Left ventricle myocardium inferior (tissue), 1 donor: ENCODE measurements around the gene TAL1. TPM values are rescaled to one million over a fixed set of nuclear protein-coding genes. Genes with fewer than 3 reads are reported as not detected.
A peak's percentile ranks its signal among the peaks of the same experiment; 100 is the strongest.

Experiments
- DNase-seq: peaks from one replicate; pipeline ENCODE4 v3.0.0-alpha.2; 2020
- H3K27ac ChIP-seq: fragments of 200-600 bp; replicated peaks from 2 replicates; pipeline ENCODE4 v1.8.0; 2021
- H3K27me3 ChIP-seq: fragments of 200-600 bp; 2 replicates; pipeline ENCODE4 v1.8.0; 2021; ENCODE audit warnings: low read depth
- H3K36me3 ChIP-seq: fragments of 200-600 bp; 2 replicates; pipeline ENCODE4 v1.8.0; 2021
- H3K4me1 ChIP-seq: fragments of 200-600 bp; 2 replicates; pipeline ENCODE4 v1.8.0; 2021
- H3K4me3 ChIP-seq: fragments of 200-600 bp; 2 replicates; pipeline ENCODE4 v1.8.0; 2021; ENCODE audit warnings: mild to moderate bottlenecking, moderate library complexity
- H3K9me3 ChIP-seq: fragments of 200-600 bp; replicated peaks from 2 replicates; pipeline ENCODE4 v1.8.0; 2021
- CTCF ChIP-seq: fragments of 200-600 bp; IDR thresholded peaks from 2 replicates; pipeline ENCODE4 v1.8.0; 2021; ENCODE audit warnings: antibody characterized with exemption, mild to moderate bottlenecking, borderline replicate concordance
- intact Hi-C: fragments of 100-400 bp; cut with micrococcal nuclease; formaldehyde crosslinking; loops from one replicate; pipeline ENCODE4 v1.11.0; 2022
- total RNA-seq: library from RNA; stranded (reverse); fragmentation: NEBNext Ultra II Directional; extraction: Animal tissue kit (Norgen Biotek cat#: 25700); gene quantifications from one replicate; pipeline ENCODE4 v1.2.1, GENCODE V29; 2021
- donor health status: DM: no; HTN: yes; CAD: no; lungs with severe emphysema.

TAL1 gene
- total RNA-seq, 1 donor from 2014 or later = 4.3 TPM

- H3K4me3 ChIP-seq = no peak overlapping the region
- H3K36me3 ChIP-seq = no peaks in the 10 kb centered on the region
- no peaks in the 10 kb centered on the region for H3K9me3 ChIP-seq
- peaks cover 43% of the 10 kb centered on the region for H3K27me3 ChIP-seq
- no peak for DNase-seq
- no peak overlapping the region for H3K27ac ChIP-seq
- intact Hi-C loops = no loop called here
- no peak for TF ChIP-seq CTCF
- peaks cover 8% of the 10 kb centered on the region for H3K4me1 ChIP-seq
Measured at GRCh38 chr1:47243910-47244309, 11.9 kb upstream of the TAL1 start.

DNA sequence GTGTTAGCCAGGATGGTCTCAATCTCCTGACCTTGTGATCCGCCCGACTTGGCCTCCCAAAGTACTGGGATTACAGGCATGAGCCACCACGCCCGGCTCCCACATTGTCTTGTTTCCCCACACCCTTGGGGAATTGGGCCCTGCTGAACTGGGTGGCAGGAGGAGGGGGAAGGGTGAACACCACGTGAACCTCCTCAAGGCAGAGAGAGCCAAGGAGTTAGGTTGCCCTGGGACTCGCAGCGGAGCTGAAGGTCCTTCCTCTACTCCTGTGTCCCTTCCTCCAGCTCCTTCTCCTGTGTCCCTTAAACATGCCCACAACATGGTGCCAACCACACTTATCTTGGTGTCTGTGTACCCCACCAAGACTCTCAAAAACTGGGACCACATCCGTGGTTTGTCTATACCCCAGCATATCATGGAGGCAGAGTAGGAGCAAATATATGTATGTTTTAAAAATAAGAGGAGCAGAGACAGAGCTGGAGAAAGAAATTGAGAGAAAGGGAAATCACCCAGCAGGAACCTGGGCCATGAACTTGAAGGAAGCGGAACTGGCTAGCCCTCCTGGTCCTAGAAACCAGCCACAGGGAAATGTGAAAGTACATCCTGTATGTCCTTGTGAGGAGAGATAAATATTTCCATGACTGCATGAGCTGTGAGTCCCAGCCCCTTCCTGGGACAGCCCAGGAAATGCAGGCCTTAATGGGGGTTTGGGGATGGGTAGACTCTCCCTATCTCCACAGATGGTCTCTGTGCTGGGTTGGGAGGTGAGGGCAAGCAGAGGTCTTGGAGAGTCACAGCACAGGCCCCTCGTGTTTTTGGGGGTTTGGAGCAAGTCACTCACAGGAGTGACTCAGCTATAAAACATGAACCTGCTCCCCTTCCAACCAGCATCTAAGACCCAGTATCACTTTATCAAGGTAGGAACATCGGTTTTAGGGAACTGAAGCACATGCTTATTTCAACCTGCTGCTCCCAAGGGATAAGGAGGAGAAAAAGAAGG is 9.4 kb upstream of the TAL1 start:
- H3K4me1 ChIP-seq = peaks cover 8% of the 10 kb centered on the region
- H3K27me3 ChIP-seq = peaks cover 47% of the 10 kb centered on the region
- H3K27ac ChIP-seq = peak overlapping the region; percentile 67
- no peak for DNase-seq
- H3K4me3 ChIP-seq = no peak overlapping the region
- H3K36me3 ChIP-seq = no peaks in the 10 kb centered on the region
- intact Hi-C loops = no loop called here
- H3K9me3 ChIP-seq = no peaks in the 10 kb centered on the region
- TF ChIP-seq CTCF = no peak

- no peaks in the 10 kb centered on the region for H3K36me3 ChIP-seq
- H3K27ac ChIP-seq = no peak overlapping the region
- H3K27me3 ChIP-seq = peaks cover 62% of the 10 kb centered on the region
- H3K9me3 ChIP-seq = no peaks in the 10 kb centered on the region
- peaks cover 24% of the 10 kb centered on the region for H3K4me1 ChIP-seq
- H3K4me3 ChIP-seq = no peak overlapping the region
- no peak for TF ChIP-seq CTCF
- intact Hi-C loops = no loop called here
- DNase-seq = no peak
Measured at GRCh38 chr1:47238935-47239592, 7.0 kb upstream of the TAL1 start.

DNA sequence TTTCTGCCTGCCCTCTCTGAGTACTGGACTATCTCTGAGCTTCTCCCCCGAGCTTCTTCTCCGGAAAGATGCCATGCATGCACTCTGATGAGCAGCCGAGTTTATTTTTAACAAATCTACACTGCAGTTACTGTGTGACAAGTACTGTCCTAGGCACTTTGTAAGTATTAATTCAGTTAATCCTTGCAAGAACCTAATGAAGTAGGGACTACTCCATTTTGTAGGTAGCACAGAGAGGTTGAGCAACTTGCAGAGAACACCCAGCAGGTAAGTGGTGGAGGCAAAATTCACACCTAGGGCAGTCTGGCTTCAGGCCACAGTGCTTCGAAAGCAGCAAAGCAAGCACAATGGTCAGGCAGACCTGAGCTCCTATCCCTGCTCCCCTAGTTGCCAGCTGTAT is 3.8 kb upstream of the TAL1 start:
- Histone ChIP-seq H3K4me3 (no peak overlapping the region), H3K27me3 (peaks cover 70% of the 10 kb centered on the region), H3K36me3 (no peaks in the 10 kb centered on the region), H3K27ac (peak overlapping the region; percentile 54), H3K4me1 (peaks cover 34% of the 10 kb centered on the region), H3K9me3 (no peaks in the 10 kb centered on the region)
- no peak for TF ChIP-seq CTCF
- no peak for DNase-seq
- intact Hi-C loops = no loop called here

DNA sequence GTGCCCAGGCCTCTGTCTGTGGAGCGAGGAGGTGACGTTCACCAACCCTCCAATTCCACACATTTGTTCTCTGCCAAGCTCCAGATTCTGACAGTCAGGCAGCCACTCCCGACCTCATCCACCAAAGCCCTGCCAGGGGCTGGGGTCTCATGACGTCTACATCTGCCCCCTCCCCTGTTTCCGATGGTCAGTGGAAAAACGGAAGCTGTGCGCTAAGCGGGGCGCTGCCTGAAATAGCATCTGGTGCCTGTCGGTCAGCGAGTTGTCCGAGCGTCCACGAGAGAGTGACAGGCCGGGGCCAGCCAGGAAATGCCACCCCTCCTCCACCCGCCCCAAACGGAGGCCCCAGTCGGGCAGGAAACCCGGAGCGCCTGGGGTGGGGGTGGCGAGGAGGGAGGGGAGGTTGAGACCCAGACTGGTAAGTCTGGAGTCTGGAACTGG is 3.2 kb upstream of the TAL1 start:
- intact Hi-C loops = no loop called here
- H3K4me3 ChIP-seq = peak overlapping the region; percentile 10
- no peak for TF ChIP-seq CTCF
- H3K9me3 ChIP-seq = no peaks in the 10 kb centered on the region
- peaks cover 36% of the 10 kb centered on the region for H3K4me1 ChIP-seq
- H3K27me3 ChIP-seq = peaks cover 71% of the 10 kb centered on the region
- H3K27ac ChIP-seq = peak overlapping the region; percentile 54
- no peaks in the 10 kb centered on the region for H3K36me3 ChIP-seq
- peak; percentile 46 for DNase-seq
